ENCODE measurements around the gene SREBF1.

- no peak for TF ChIP-seq CTCF (IDR thresholded peaks at IDR 0.05)
- TF ChIP-seq TCF7L2 (IDR thresholded peaks at IDR 0.05; ENCODE audit: low read depth, low read length): no peak
- TF ChIP-seq REST (IDR thresholded peaks at IDR 0.05; ENCODE audit: insufficient read depth in 1 of 2, low read depth in 2 of 2, low read length in 1 of 2): no peak
- TF ChIP-seq POLR2AphosphoS5 (IDR thresholded peaks at IDR 0.05; ENCODE audit: low read depth, low read length): no peak
Measured at GRCh38 chr17:17790637-17791464, 45.9 kb downstream of the SREBF1 start.
